GM21423 (cell line): Measurements from ENCODE around the gene PYGO2.
"Not testable (repeated sequence)": the region's sequence is repeated elsewhere in the genome, so short reads cannot be mapped to it uniquely, and the experiment has no call there.

ENCODE experiments used
- ATAC-seq: cut with Tn5 transposase; IDR thresholded peaks from one replicate; pipeline ENCODE4 v1.9.1; 2021; ENCODE audit warnings: mild to moderate bottlenecking, moderate library complexity; ENCODE audit not compliant: unreplicated experiment

The PYGO2 gene

GRCh38 chr1:155000411-155000725 is 38.8 kb upstream of the PYGO2 start:
- ATAC-seq = no peak

GRCh38 chr1:154999571-155000410 is 38.2 kb upstream of the PYGO2 start:
- ATAC-seq = no peak

- ATAC-seq = no peak
Measured at GRCh38 chr1:154998818-154999570, 37.4 kb upstream of the PYGO2 start.

- ATAC-seq = no peak
Measured at GRCh38 chr1:154998201-154998780, 36.7 kb upstream of the PYGO2 start.

- ATAC-seq = no peak
Measured at GRCh38 chr1:154996966-154997701, 35.6 kb upstream of the PYGO2 start.

DNA sequence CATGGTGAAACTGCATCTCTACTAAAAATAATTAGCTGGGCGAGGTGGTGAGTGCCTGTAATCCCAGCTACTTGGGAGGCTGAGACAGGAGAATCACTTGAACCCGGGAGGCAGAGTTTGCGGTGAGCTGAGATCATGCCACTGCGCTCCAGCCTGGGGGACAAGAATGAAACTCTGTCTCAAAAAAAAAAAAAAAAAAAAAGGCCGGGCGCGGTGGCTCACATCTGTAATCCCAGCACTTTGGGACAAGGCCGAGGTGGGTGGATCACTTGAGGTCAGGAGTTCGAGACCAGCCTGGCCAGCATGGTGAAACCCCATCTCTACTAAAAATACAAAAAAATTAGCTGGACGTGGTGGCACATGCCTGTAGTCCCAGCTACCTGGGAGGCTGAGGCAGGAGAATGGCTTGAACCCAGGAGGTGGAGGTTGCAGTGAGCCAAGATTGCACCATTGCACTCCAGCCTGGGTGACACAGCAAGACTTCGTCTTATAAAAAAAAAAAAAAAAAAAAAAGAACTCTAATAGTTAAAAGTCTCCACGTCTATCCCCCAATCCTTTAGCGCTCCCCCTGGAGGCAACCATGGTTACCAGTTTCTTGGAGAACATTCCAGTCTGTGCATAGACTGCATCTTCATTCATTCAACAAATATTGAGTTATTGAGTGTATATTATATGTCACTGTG is 33.9 kb upstream of the PYGO2 start:
- ATAC-seq = not testable (repeated sequence)

DNA sequence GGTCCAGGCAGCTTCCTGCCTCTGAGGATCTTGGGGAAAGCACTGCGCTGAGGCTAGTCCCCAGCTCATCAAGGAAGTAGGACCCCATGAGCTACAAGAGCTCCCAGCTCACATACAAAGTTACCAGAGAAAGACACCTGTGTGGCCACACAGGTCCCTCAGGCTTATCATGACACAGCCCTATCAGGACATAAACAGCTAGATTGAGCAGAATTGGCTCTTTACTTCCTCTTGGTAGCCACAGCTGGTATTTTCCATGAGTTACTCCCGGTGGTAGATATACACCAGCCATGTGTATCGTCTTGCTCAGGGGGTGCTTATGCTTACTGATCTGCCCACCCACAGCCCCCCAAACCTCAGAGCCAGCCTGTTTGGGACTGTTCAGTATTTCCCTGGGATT is 33.0 kb upstream of the PYGO2 start:
- ATAC-seq = no peak

DNA sequence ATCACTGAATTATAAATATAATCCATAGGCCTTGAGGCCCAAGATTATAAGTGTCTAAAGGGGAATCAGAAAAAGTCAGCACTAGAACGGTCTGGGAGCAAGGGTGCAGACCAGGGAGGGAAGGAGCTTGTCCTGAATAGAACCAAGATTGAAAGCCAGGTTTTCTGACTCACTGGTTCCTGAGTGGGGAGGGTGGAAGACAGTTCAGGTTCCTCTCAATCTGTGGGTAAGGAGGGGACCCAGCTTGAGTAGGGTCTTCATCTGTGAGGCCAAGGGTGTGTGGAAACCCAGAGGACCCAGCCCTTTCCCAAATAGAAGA is 32.6 kb upstream of the PYGO2 start:
- ATAC-seq = no peak

DNA sequence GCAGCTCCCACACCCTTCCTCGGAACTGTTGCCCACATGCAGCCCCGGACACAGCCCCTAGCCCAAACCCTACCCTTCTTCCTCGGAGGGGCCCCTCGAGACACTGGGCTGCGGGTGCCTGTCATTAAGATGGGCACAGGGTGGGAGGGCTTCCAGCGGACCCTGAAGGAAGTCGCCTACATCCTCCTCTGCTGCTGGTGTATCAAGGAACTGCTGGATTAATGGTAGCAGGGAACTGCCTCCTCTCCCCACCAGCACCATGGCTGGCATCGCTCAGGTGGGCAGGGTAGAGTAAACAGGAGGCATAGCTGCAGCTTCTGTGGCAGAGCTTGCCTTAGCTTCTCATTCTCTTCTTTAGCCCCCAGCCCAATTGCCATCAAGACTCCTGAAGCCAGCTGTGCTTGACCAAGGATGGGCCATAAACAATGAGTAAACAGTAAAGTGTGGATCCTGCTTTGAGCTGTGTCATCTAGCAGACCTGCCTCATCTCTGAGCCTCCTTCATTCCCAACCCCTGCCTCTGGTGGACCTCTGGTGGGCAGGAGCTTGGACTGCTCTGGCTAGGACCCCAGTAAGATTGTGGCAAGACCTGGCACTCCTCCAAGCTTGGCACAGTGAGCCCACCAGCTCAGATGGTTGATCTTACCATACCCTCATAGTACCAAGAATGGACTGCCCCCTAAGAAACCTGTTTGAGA is 32.1 kb upstream of the PYGO2 start, which contains the start of gene LENEP:
TSS of gene LENEP (plus strand) at position 15 of the 697 bp plus-strand sequence. CDS start at position 37, 22 bp downstream.
- no peak for ATAC-seq

GRCh38 chr1:154992721-154993571 is 31.4 kb upstream of the PYGO2 start:
- no peak for ATAC-seq

- no peak for ATAC-seq
Measured at GRCh38 chr1:154990276-154990675, 28.7 kb upstream of the PYGO2 start.

DNA sequence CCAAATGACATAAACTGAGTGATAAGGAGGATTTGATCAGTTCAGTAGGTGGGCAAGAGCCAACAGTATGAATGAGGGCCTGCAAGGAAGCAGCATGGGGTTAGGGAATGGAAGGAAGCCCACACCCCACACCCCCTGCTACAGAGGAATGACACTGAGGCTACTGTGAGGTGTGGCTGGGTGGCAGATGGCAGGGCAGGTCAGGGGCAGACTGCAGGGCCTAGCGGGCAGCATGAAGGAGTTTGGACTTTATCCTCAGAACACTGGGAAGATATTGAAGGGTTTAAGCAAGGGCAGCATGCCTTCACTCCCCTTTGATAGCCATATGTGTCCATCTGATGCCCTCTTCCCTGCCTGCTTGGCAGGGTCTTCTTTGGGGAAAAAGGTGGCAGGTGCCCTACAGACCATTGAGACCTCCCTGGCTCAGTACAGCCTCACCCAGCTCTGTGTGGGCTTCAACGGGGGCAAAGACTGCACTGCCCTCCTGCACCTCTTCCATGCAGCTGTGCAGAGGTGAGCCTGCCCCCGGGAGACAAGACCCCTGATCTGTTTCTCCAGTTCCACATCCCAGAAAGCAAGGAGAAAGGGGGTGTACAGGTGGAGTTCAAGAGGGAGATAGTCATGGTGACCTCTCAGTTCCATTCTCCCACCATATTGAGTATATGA is 27.7 kb upstream of the PYGO2 start:
- ATAC-seq = no peak

DNA sequence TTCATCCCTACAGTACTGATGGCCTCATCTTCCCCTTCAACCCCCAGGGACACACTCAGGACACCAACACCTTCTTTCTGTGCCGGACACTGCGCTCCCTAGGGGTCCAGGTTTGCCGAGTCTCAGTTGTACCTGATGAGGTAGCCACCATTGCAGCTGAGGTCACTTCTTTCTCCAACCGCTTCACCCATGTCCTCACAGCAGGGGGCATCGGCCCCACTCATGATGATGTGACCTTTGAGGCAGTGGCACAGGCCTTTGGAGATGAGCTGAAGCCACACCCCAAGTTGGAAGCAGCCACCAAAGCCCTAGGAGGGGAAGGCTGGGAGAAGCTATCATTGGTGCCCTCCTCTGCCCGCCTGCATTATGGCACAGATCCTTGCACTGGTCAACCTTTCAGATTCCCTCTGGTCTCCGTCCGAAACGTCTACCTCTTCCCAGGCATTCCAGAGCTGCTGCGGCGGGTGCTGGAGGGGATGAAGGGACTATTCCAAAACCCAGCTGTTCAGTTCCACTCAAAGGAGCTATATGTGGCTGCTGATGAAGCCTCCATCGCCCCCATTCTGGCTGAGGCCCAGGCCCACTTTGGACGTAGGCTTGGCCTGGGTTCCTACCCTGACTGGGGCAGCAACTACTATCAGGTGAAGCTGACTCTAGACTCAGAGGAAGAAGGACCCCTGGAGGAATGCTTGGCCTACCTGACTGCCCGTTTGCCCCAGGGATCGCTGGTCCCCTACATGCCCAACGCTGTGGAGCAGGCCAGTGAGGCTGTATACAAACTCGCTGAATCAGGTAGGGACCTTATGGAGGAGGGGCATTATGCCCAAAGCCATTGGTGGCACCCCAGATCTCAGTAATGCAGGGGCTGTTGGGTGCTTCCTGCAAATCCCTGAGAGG is 26.7 kb upstream of the PYGO2 start:
- no peak for ATAC-seq

- no peak for ATAC-seq
Measured at GRCh38 chr1:154987326-154987725, 25.7 kb upstream of the PYGO2 start.

- ATAC-seq = not testable (repeated sequence)
Measured at GRCh38 chr1:154986736-154987135, 25.2 kb upstream of the PYGO2 start.

- no peak for ATAC-seq
Measured at GRCh38 chr1:154983776-154984466, 22.3 kb upstream of the PYGO2 start.
